Endothelial cell of umbilical vein (primary cell): ENCODE results near the gene ZIC1. TPM values are rescaled to one million over a fixed set of nuclear protein-coding genes. Genes with fewer than 3 reads are reported as not detected.

Experiments
- BruUV-seq: library from RNA; stranded (reverse); fragments of 400-500 nt; replicated peaks from 2 replicates; lab custom pipeline; 2021; lab: Mats Ljungman, UMichigan
- CTCF ChIA-PET: fragments of 300-600, 350-600 bp; sonication (Branson Sonifier 250); formaldehyde crosslinking; loops from one replicate; lab custom pipeline; 2021; ENCODE audit warnings: antibody characterized with exemption, inconsistent platforms; lab: Charles Lee
- POLR2A ChIA-PET: fragments of 300-600, 350-600 bp; sonication (Branson Sonifier 250); formaldehyde crosslinking; loops from one replicate; lab custom pipeline; 2021; ENCODE audit warnings: antibody characterized with exemption, inconsistent platforms; lab: Charles Lee
- DNase-seq: peaks from one replicate; pipeline ENCODE4 v3.0.0-alpha.2; 2011; ENCODE audit warnings: low read depth, low spot score
- FAIRE-seq: peaks from 2 replicates; lab custom pipeline; 2011; peaks lifted over from hg19 to GRCh38; lab: Jason Lieb, UNC
- H2AFZ ChIP-seq: 2 replicates; pipeline ENCODE4 v1.6.0; 2012; ENCODE audit warnings: low read depth, low read length, control low read depth, inconsistent platforms
- H3K27ac ChIP-seq: 2 replicates; pipeline ENCODE4 v1.5.1; 2011; ENCODE audit warnings: low read depth, mild to moderate bottlenecking, control low read depth, low read length, moderate library complexity; ENCODE audit not compliant: insufficient read depth
- H3K27me3 ChIP-seq, 2 experiments: 2 replicates each; pipeline versions ENCODE4 v1.6.0 to v1.6.1; 2011; ENCODE audit warnings: low read length in 2 of 2, mixed read lengths in 1 of 2; ENCODE audit not compliant: control insufficient read depth in 2 of 2, insufficient read depth in 2 of 2
- H3K36me3 ChIP-seq, 2 experiments: 2 replicates in 1 of 2; 3 replicates in 1 of 2; pipeline ENCODE4 v1.5.1; 2011; ENCODE audit warnings: low read length in 2 of 2, mild to moderate bottlenecking in 1 of 2, moderate library complexity in 1 of 2; ENCODE audit not compliant: control insufficient read depth in 2 of 2, insufficient read depth in 2 of 2; ENCODE audit errors: extremely low read depth in 1 of 2
- H3K4me1 ChIP-seq: 3 replicates; pipeline ENCODE4 v1.5.1; 2011; ENCODE audit warnings: mild to moderate bottlenecking, low read length; ENCODE audit not compliant: control insufficient read depth, insufficient read depth; ENCODE audit errors: extremely low read depth
- H3K4me2 ChIP-seq: 2 replicates; pipeline ENCODE4 v1.6.1; 2011; ENCODE audit warnings: low read length, control low read depth, mixed read lengths; ENCODE audit not compliant: insufficient read depth
- H3K4me3 ChIP-seq, 3 experiments: fragments of 200-600 bp in 1 of 3; sonication (generic), shearing (Covaris generic) in 1 of 3; replicated peaks in 1 of 3; 2 replicates each; pipeline ENCODE4 v1.5.1; 2011 to 2016; ENCODE audit warnings: control low read depth in 3 of 3, low read length in 3 of 3, mild to moderate bottlenecking in 2 of 3, inconsistent platforms in 1 of 3, low read depth in 1 of 3, moderate library complexity in 1 of 3; ENCODE audit not compliant: insufficient read depth in 1 of 3
- H3K79me2 ChIP-seq: 2 replicates; pipeline ENCODE4 v1.6.0; 2012; ENCODE audit warnings: low read length, inconsistent platforms; ENCODE audit not compliant: control insufficient read depth, insufficient read depth
- H3K9ac ChIP-seq: replicated peaks from 2 replicates; pipeline ENCODE3; 2011; ENCODE audit warnings: low read length, control low read depth; ENCODE audit not compliant: insufficient read depth; ENCODE audit errors: extremely low read depth
- H3K9me1 ChIP-seq: replicated peaks from 3 replicates; pipeline ENCODE4 v1.6.0; 2011; ENCODE audit warnings: mild to moderate bottlenecking, low read length; ENCODE audit not compliant: control insufficient read depth, insufficient read depth; ENCODE audit errors: extremely low read depth
- H3K9me3 ChIP-seq: replicated peaks from 2 replicates; pipeline ENCODE4 v1.5.1; 2012; ENCODE audit warnings: low read length, inconsistent platforms; ENCODE audit not compliant: control insufficient read depth, insufficient read depth
- H4K20me1 ChIP-seq: replicated peaks from 2 replicates; pipeline ENCODE3; 2011; ENCODE audit warnings: mild to moderate bottlenecking, low read length; ENCODE audit not compliant: control insufficient read depth, insufficient read depth; ENCODE audit errors: extremely low read depth
- EZH2 ChIP-seq: IDR thresholded peaks from 2 replicates; pipeline ENCODE4 v1.6.1; 2012; ENCODE audit warnings: borderline replicate concordance, low read depth, mild to moderate bottlenecking, moderate library complexity, low read length, inconsistent platforms; ENCODE audit not compliant: severe bottlenecking
- FOS ChIP-seq: IDR thresholded peaks from 2 replicates; pipeline ENCODE4 v1.6.1; 2011; ENCODE audit warnings: mild to moderate bottlenecking, low read length, moderate library complexity, borderline replicate concordance; ENCODE audit not compliant: insufficient read depth
- GATA2 ChIP-seq: IDR thresholded peaks from 2 replicates; pipeline ENCODE4 v1.7.0; 2011; ENCODE audit warnings: low read depth, mild to moderate bottlenecking, moderate library complexity, mixed read lengths, low read length; ENCODE audit not compliant: insufficient read length, insufficient read depth
- MYC ChIP-seq: IDR thresholded peaks from one replicate; pipeline ENCODE4 v1.6.1; 2011; ENCODE audit warnings: mild to moderate bottlenecking, low read depth, low read length
- POLR2A ChIP-seq: IDR thresholded peaks from 2 replicates; pipeline ENCODE4 v1.6.1; 2012; ENCODE audit warnings: low read depth, mild to moderate bottlenecking, control low read depth, low read length
- POLR2AphosphoS5 ChIP-seq: IDR thresholded peaks from 2 replicates; pipeline ENCODE4 v1.6.1; 2012; ENCODE audit warnings: low read depth, mild to moderate bottlenecking, control low read depth, low read length, moderate library complexity; ENCODE audit not compliant: insufficient read depth
- dilution Hi-C: fragments of 300-500 bp; cut with MboI; formaldehyde crosslinking; loops from one replicate; pipeline ENCODE4 v1.15.0; 2019; ENCODE audit warnings: low sequenced_read_pairs; ENCODE audit not compliant: extremely low pct_ligation_motif_present
- intact Hi-C: fragments of 100-400 bp; cut with micrococcal nuclease; formaldehyde crosslinking; loops from one replicate; pipeline ENCODE4 v1.10.0; 2022
- polyA plus RNA-seq, 4 experiments: library from polyadenylated mRNA; depleted of rRNA in 3 of 4; stranded (reverse) in 3 of 4; unstranded in 1 of 4; fragments of >200 nt; gene quantifications; 2 replicates each; pipeline versions ENCODE4 v1.2.1 to v1.2.3, GENCODE V29; 2011 to 2012; ENCODE audit warnings: missing spikeins in 1 of 4
- total RNA-seq: library from RNA; stranded (reverse); gene quantifications from 2 replicates; pipeline ENCODE4 v1.2.3, GENCODE V29; 2021
- TF ChIP-seq, protein P1 (sequence below): IDR thresholded peaks from 2 replicates; pipeline ENCODE4 v1.6.1; 2011; ENCODE audit not compliant: insufficient read depth, insufficient read length

The ZIC1 gene
- total and polyA plus RNA-seq, 2 donors (not counting 3 experiments of a cell fraction or from before 2014, with no cell fraction given), result not detected

DNA sequence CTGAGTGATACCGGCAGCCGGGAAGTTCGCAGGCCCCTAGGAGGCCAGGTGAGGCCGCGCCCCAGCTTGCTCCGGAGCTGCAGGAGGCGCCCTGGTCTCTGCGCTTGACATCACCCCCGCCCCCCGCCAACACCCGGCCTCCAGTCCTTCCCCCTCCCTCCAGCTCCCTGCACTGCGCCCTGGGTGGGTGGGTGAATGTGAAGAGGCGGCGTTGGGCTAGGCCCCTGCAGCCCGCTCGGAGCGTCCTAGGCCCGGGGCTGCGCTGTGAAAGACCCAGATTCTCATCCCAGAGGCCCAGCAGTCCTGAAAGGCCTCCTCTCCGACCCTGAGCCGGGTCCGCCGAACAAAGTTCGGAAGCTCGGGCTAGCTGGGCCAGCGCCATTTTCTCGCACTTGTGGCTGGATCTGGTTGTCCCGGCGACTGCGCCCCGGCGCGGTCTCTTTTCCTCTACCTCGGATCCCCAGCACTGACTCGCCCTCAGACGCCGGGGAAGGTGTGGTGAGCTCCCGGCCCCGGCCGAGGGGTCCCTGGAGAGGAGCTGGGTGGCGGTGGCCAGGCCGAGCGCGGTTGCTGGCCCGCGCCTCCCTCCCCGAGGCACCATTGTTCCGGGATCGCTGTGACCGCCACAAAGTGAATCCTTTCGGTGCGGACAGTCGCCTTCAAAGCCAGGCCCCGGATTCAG is 15.8 kb upstream of the ZIC1 start:
- Histone ChIP-seq H3K27ac (no peak overlapping the region), H3K9me1 (no peaks in the 10 kb centered on the region), H4K20me1 (no peaks in the 10 kb centered on the region), H3K9ac (no peak overlapping the region), H3K4me3 (peak overlapping the region in 1 of 3 experiments; percentile 29), H3K4me2 (peak overlapping the region; percentile 42), H3K9me3 (no peaks in the 10 kb centered on the region), H3K79me2 (no peaks in the 10 kb centered on the region), H2AFZ (peak overlapping the region; percentile 21), H3K27me3 (peaks cover 92 to 97% of the 10 kb centered on the region in 2 experiments), H3K36me3 (no peaks in the 10 kb centered on the region), H3K4me1 (peaks cover 6% of the 10 kb centered on the region)
- CTCF ChIA-PET, result interaction anchor here (0.6 to 2.0 kb wide), 5 partner anchors 9 to 684 kb away, joined by 3 to 8 read pairs (median 5); no protein-coding TSS in a partner anchor
- DNase-seq (no peak), FAIRE-seq (no peak)
- dilution Hi-C loops (no loop called here), intact Hi-C loops (loop anchor here (1.0 kb wide), 1 partner anchor 16 kb away; the partner anchor contains the start of gene ZIC1)
- POLR2A ChIA-PET, result no interaction called here
- no peak for TF ChIP-seq FOS
- no peak for TF ChIP-seq POLR2AphosphoS5
- peak; percentile 83 for TF ChIP-seq EZH2
- TF ChIP-seq POLR2A, result no peak
- no peak for TF ChIP-seq GATA2
- TF ChIP-seq, protein P1, sequence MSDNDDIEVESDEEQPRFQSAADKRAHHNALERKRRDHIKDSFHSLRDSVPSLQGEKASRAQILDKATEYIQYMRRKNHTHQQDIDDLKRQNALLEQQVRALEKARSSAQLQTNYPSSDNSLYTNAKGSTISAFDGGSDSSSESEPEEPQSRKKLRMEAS, result no peak
- no peak for TF ChIP-seq MYC
- BruUV-seq, result no TSS peak
